GM12875 (cell line): Measurements from ENCODE around the gene LYL1.

Source experiments
- H3K4me3 ChIP-seq: one replicate; pipeline ENCODE4 v1.5.1; 2011; ENCODE audit warnings: low read depth, low read length, control low read depth
- TF ChIP-seq, protein P1 (sequence below): IDR thresholded peaks from 2 replicates; pipeline ENCODE4 v1.5.1; 2011; ENCODE audit warnings: low read depth, mild to moderate bottlenecking, control low read depth, inconsistent platforms, low read length, moderate library complexity, borderline replicate concordance; ENCODE audit not compliant: insufficient read depth

Gene LYL1

DNA sequence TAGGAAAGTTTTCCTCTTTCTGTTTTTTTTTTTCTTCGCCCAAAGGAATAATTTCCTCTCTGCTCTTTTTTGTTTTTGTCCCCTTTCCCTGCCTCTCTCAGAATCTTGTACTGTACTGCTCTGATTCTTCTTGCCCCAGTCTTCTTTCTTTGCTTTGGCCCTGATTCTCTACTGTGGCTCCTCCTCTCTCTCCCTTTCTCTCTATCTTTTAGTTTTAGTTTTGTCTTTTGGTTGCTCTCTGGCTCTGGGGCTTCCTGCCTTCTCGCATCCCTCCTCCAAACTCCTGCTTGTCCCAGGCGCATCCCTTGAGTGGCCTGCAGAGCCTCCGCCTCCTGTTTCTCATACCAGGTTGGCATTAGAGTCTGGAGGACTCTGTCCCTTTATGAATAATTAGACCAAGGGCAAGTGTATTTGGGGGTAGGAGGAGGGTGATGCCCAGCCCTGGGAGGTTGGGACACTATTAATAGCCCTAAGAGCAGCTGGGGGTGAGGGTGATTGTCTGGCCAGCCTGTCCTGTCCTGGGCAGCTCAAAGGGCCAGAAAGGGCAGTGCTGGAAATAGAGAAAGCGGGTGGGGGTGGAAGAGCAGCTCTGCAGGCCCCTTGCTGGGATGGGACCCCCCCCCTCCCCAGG, 39.1 kb downstream of the LYL1 start:
- TF ChIP-seq, protein P1, sequence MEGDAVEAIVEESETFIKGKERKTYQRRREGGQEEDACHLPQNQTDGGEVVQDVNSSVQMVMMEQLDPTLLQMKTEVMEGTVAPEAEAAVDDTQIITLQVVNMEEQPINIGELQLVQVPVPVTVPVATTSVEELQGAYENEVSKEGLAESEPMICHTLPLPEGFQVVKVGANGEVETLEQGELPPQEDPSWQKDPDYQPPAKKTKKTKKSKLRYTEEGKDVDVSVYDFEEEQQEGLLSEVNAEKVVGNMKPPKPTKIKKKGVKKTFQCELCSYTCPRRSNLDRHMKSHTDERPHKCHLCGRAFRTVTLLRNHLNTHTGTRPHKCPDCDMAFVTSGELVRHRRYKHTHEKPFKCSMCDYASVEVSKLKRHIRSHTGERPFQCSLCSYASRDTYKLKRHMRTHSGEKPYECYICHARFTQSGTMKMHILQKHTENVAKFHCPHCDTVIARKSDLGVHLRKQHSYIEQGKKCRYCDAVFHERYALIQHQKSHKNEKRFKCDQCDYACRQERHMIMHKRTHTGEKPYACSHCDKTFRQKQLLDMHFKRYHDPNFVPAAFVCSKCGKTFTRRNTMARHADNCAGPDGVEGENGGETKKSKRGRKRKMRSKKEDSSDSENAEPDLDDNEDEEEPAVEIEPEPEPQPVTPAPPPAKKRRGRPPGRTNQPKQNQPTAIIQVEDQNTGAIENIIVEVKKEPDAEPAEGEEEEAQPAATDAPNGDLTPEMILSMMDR = no peak
- no peak overlapping the region for H3K4me3 ChIP-seq

DNA sequence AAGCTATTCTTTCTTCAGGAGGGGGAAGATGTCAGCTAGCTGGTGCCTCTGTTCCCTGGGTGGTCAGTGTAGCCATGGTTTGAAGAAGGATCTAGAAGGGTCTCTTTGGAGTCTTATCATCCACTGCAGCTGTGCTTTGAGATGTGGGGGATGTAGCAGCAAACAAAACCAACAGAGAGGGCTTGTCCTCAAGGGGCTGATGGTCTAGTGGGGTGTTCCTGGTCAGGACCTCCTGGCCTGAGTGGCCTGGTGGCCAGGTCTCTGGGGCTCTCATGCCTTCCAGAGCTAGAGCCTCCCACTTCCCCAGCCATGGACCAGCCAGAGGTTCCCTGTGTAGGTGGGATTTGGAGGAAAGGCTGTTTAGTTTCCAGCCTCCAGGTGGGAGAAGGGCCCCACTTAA, 40.3 kb downstream of the LYL1 start:
- no peak overlapping the region for H3K4me3 ChIP-seq
- TF ChIP-seq, protein P1 = no peak

DNA sequence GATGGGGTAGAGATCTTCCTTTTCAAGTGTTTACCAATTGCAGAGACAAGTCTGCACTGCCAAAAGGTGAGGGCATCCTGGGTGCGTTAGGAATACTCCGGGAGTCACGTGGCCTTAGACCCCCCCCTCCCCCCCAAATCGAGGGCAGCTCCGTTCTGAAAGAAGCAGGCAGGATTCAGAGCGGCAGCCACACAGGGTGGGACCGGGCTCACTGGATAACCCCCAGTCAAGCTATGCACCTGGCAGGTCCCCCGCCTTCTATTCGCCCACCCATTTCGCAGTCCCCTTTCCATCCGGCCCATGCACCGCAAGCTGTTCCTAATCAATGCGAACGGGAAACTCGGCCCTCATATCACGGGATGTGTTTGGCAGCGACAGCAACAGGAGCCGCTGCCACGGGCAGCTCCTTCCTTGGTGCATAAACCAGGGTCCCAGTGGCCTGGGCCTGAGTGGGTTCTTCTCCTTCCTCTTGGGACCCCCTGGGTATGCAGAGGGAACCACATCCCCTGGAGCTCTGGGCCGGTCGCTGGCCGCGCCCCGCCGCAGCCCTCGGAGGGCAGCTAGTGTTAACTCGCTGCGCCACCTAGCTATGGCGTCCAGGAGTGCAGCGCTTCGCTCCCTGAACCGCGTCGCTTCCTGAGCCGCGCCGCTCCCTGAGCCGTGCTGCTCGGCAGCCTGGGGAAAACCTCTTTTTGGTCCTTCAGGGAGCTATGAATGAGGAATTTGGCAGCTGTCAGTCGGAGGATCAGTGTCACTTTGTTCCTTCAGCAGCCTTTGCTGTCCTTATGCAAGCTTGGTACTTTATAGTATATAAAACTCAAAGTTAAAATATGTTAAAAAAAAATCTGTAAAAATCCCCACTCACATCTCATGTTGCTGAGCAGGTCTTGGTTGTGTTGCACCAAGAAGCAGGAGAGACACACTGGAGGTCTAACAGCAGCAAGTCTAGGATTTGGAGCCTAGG, 41.4 kb downstream of the LYL1 start:
- H3K4me3 ChIP-seq = no peak overlapping the region
- TF ChIP-seq, protein P1 = peak; percentile 98

DNA sequence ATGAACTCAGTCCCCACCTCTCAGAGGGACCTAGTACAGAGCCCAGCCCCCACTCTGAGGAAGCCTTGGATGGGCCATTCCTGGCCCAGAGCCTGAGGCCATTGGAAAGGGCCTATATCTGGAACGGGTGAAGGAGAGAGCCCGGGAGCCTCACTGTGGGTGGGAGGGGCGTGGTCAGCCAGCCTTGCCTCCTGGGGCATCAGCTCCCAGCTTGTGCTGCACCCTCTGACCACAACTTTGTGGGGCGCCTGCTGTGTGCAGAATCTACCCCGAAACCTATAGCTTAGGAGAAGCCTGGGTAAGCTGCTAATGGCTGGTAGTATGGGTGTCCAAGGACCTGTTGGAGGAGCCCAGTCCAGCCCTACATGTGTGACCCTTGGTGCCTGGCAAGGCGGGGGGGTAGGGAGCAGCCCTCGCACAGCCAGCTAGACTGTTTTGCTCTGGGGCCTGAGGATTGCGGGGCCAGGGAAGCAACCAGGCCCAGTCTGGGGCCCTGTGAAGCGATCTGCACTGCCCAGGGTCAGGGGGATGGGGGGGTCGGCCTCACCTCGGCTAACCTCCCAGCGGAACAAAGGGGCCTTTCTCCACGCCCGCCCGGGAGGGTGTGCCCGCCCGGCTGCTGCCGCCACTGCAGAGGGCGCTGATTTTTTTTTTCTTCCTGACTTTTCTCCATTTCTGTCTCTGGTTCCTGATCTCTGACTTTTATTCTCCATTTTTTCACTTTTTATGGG, 42.3 kb downstream of the LYL1 start:
- TF ChIP-seq, protein P1 = no peak
- H3K4me3 ChIP-seq = no peak overlapping the region

DNA sequence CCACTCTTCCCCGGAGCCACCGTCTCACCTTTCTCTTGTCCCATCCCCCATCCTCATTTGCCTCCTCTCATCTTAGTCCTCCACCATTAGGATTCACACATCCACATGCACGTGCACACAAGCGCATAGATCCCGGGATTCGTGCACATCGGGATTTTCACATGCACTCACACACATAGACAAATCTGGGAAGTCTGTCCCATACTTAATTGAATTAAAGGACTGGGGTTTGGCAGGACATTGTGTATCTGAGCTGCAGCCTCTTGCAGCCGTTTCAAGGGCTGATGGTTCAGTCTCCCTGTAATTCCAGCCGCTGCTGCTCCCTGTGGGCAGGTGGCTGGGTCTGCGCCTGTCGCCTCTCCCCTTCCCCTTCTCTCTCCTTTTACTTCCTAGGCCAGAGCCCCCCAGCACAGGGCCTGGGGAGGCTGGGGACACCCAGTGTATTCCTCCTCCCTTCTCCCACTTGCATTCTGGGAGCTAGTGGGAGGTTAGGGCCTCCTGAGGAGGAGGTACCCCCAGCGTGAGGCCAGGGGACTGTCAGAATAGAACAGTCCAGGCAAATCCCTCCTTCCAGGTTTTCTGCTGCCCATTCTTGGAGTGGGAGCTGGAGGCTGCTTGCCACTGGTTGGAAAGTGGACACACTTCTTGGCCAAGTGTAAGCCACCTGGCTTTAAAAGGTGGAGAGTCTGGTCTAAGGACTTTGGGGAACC, 43.6 kb downstream of the LYL1 start:
- no peak overlapping the region for H3K4me3 ChIP-seq
- TF ChIP-seq, protein P1 = no peak

DNA sequence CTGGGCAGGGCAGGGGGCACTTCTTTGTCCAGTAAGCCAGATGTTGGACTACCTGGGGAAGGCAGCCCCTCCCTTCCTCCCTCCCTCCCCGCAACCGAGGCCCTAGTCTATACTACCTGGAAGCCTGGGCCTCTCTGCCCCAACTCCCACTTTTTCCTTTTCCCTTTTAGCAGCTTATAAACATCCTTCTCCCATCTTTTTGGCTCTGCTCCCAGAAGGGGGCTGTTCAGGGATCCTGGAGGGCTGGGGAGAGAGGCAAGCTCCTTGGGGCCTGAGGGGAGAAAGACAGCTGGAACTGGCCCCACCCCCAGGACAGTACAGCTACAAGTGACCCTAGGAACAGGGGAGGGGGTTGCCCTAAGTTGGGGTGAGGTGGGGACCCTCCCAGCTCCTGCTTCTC, 44.9 kb downstream of the LYL1 start:
- no peak overlapping the region for H3K4me3 ChIP-seq
- TF ChIP-seq, protein P1 = no peak
